Right lobe of liver (tissue), 4 donors: Measurements from ENCODE around the gene ASPRV1.

Experiments
- POLR2A ChIP-seq: fragments of 450-650 bp; IDR thresholded peaks from one replicate; pipeline ENCODE4 v1.6.1; 2017; ENCODE audit warnings: antibody characterized with exemption, mild to moderate bottlenecking
- TF ChIP-seq, protein P1 (sequence below), 4 donors: fragments of 200-600 bp in 3 of 4; fragments of 450-650 bp in 1 of 4; IDR thresholded peaks; one replicate each; pipeline versions ENCODE4 v1.5.1 to v1.8.0; 2016 to 2022; ENCODE audit warnings: antibody characterized with exemption in 4 of 4, mild to moderate bottlenecking in 2 of 4
- donor health status: DM: no; HTN: no; CAD: no.
- donor health status: DM: no; HTN: no; CAD: no.
- donor health status: DM: no; HTN: yes; CAD: no.

DNA sequence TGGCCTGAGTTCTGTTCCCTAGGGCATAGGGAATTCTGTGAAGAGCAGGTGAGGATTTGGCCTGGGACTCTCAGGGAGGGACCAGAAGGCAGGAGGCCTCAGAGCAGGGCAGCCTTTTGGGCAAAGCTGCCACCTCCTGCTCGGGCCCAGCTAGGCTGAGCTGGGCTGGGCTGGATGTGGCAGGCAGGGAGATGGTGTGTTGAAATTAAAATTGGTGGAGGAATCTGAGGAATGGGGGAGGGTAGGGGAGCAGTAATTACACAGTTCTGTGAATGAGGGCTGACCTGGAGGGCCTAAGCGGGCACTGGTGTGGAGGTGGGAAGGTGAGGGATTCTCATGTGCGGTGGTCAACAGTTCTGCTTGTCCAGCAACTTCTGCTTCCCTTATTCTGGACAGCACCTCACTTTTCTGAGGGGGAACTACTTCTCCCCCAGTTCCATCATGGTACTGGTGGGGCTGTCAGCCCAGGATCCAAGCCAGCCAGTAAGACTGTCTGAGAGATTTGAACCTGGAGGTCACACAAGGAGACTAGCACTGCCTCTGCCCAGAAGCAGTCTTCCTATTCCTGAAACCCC lies 22.0 kb upstream of the ASPRV1 start:
- no peak for TF ChIP-seq POLR2A
- TF ChIP-seq, protein P1, sequence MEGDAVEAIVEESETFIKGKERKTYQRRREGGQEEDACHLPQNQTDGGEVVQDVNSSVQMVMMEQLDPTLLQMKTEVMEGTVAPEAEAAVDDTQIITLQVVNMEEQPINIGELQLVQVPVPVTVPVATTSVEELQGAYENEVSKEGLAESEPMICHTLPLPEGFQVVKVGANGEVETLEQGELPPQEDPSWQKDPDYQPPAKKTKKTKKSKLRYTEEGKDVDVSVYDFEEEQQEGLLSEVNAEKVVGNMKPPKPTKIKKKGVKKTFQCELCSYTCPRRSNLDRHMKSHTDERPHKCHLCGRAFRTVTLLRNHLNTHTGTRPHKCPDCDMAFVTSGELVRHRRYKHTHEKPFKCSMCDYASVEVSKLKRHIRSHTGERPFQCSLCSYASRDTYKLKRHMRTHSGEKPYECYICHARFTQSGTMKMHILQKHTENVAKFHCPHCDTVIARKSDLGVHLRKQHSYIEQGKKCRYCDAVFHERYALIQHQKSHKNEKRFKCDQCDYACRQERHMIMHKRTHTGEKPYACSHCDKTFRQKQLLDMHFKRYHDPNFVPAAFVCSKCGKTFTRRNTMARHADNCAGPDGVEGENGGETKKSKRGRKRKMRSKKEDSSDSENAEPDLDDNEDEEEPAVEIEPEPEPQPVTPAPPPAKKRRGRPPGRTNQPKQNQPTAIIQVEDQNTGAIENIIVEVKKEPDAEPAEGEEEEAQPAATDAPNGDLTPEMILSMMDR (IDR thresholded peaks at IDR 0.05) = no peak
